ENCODE data around the gene RABEP1. TPM values are rescaled to one million over a fixed set of nuclear protein-coding genes. Genes with fewer than 3 reads are reported as not detected.

RABEP1 gene
- total and polyA plus RNA-seq, 5 donors from 2014 or later = 23.7 to 45.5 (median 26.8) TPM

GRCh38 chr17:5260542-5260941 is 21.5 kb upstream of the RABEP1 start:
- Mint-ChIP-seq H3K4me1 (peaks cover 0 to 2% (median under 1%) of the 10 kb centered on the region in 4 donors), H3K9me3 (peaks cover 0 to 2% (median 0%) of the 10 kb centered on the region in 7 donors), H3K27ac (no peak overlapping the region), H3K36me3 (no peaks in the 10 kb centered on the region), H3K27me3 (peaks cover 11% of the 10 kb centered on the region), H3K4me3 (no peak overlapping the region)
- Histone ChIP-seq H3K4me1 (ENCODE audit: control insufficient read depth, insufficient read depth, low read length, poor library complexity, severe bottlenecking) (no peaks in the 10 kb centered on the region), H3K4me3 (ENCODE audit: low read depth, low read length) (no peak overlapping the region), H3K36me3 (ENCODE audit: control insufficient read depth, insufficient read depth, low read length) (no peaks in the 10 kb centered on the region), H3K27ac (ENCODE audit: insufficient read depth, low read length, poor library complexity, severe bottlenecking) (no peak overlapping the region), H3K27me3 (ENCODE audit: control insufficient read depth, insufficient read depth, low read length) (no peaks in the 10 kb centered on the region), H3K9me3 (ENCODE audit: control insufficient read depth in 2 of 2, low read length in 2 of 2) (no peaks in the 10 kb centered on the region)
- ATAC-seq (ENCODE audit: low read depth in 2 of 2) = no peak
- DNase-seq = no peak

- peaks cover 0 to 2% (median 0%) of the 10 kb centered on the region in 7 donors for H3K9me3 Mint-ChIP-seq
- no peak for DNase-seq
- Histone ChIP-seq H3K27ac (ENCODE audit: insufficient read depth, low read length, poor library complexity, severe bottlenecking) (no peak overlapping the region), H3K36me3 (ENCODE audit: control insufficient read depth, insufficient read depth, low read length) (no peaks in the 10 kb centered on the region), H3K9me3 (ENCODE audit: control insufficient read depth in 2 of 2, low read length in 2 of 2) (no peaks in the 10 kb centered on the region), H3K27me3 (ENCODE audit: control insufficient read depth, insufficient read depth, low read length) (no peaks in the 10 kb centered on the region), H3K4me3 (ENCODE audit: low read depth, low read length) (no peak overlapping the region), H3K4me1 (ENCODE audit: control insufficient read depth, insufficient read depth, low read length, poor library complexity, severe bottlenecking) (no peaks in the 10 kb centered on the region)
- ATAC-seq (ENCODE audit: low read depth in 2 of 2) = no peak
- H3K36me3 Mint-ChIP-seq = no peaks in the 10 kb centered on the region
- H3K4me3 Mint-ChIP-seq = no peak overlapping the region
- no peaks in the 10 kb centered on the region for H3K4me1 Mint-ChIP-seq
- no peak overlapping the region for H3K27ac Mint-ChIP-seq
- peaks cover 4% of the 10 kb centered on the region for H3K27me3 Mint-ChIP-seq
These were observed 19.6 kb upstream of the RABEP1 start for GRCh38 chr17:5262416-5262991.

- Mint-ChIP-seq H3K9me3 (peaks cover 0 to 2% (median 0%) of the 10 kb centered on the region in 7 donors), H3K27me3 (peaks cover 4% of the 10 kb centered on the region), H3K4me3 (no peak overlapping the region), H3K4me1 (no peaks in the 10 kb centered on the region), H3K27ac (no peak overlapping the region), H3K36me3 (no peaks in the 10 kb centered on the region)
- H3K27me3 ChIP-seq (ENCODE audit: control insufficient read depth, insufficient read depth, low read length) = no peaks in the 10 kb centered on the region
- no peaks in the 10 kb centered on the region for H3K4me1 ChIP-seq (ENCODE audit: control insufficient read depth, insufficient read depth, low read length, poor library complexity, severe bottlenecking)
- H3K4me3 ChIP-seq (ENCODE audit: low read depth, low read length) = no peak overlapping the region
- H3K36me3 ChIP-seq (ENCODE audit: control insufficient read depth, insufficient read depth, low read length) = no peaks in the 10 kb centered on the region
- DNase-seq (no peak), ATAC-seq (ENCODE audit: low read depth in 2 of 2) (no peak)
- H3K9me3 ChIP-seq (ENCODE audit: control insufficient read depth in 2 of 2, low read length in 2 of 2) = no peaks in the 10 kb centered on the region
- no peak overlapping the region for H3K27ac ChIP-seq (ENCODE audit: insufficient read depth, low read length, poor library complexity, severe bottlenecking)
These were observed 18.6 kb upstream of the RABEP1 start for GRCh38 chr17:5263441-5263840.

- Mint-ChIP-seq H3K4me3 (no peak overlapping the region), H3K36me3 (no peaks in the 10 kb centered on the region), H3K27ac (no peak overlapping the region), H3K4me1 (no peaks in the 10 kb centered on the region), H3K9me3 (no peaks in the 10 kb centered on the region), H3K27me3 (peaks cover 4% of the 10 kb centered on the region)
- H3K27ac ChIP-seq (ENCODE audit: insufficient read depth, low read length, poor library complexity, severe bottlenecking) = no peak overlapping the region
- H3K4me3 ChIP-seq (ENCODE audit: low read depth, low read length) = no peak overlapping the region
- H3K27me3 ChIP-seq (ENCODE audit: control insufficient read depth, insufficient read depth, low read length) = no peaks in the 10 kb centered on the region
- H3K9me3 ChIP-seq (ENCODE audit: control insufficient read depth in 2 of 2, low read length in 2 of 2) = no peaks in the 10 kb centered on the region
- H3K36me3 ChIP-seq (ENCODE audit: control insufficient read depth, insufficient read depth, low read length) = no peaks in the 10 kb centered on the region
- H3K4me1 ChIP-seq (ENCODE audit: control insufficient read depth, insufficient read depth, low read length, poor library complexity, severe bottlenecking) = no peaks in the 10 kb centered on the region
- DNase-seq = no peak
- no peak for ATAC-seq (ENCODE audit: low read depth in 2 of 2)
These were observed 17.2 kb upstream of the RABEP1 start for GRCh38 chr17:5264893-5265292.

GRCh38 chr17:5269241-5269960 is 12.7 kb upstream of the RABEP1 start:
- no peak overlapping the region for H3K4me3 Mint-ChIP-seq
- H3K36me3 Mint-ChIP-seq = no peaks in the 10 kb centered on the region
- Histone ChIP-seq H3K4me3 (ENCODE audit: low read depth, low read length) (no peak overlapping the region), H3K36me3 (ENCODE audit: control insufficient read depth, insufficient read depth, low read length) (no peaks in the 10 kb centered on the region), H3K9me3 (ENCODE audit: control insufficient read depth in 2 of 2, low read length in 2 of 2) (no peaks in the 10 kb centered on the region), H3K4me1 (ENCODE audit: control insufficient read depth, insufficient read depth, low read length, poor library complexity, severe bottlenecking) (no peaks in the 10 kb centered on the region), H3K27me3 (ENCODE audit: control insufficient read depth, insufficient read depth, low read length) (no peaks in the 10 kb centered on the region), H3K27ac (ENCODE audit: insufficient read depth, low read length, poor library complexity, severe bottlenecking) (no peak overlapping the region)
- ATAC-seq (ENCODE audit: low read depth in 2 of 2) (no peak), DNase-seq (no peak)
- peaks cover 0 to 9% (median 3%) of the 10 kb centered on the region in 4 donors for H3K4me1 Mint-ChIP-seq
- H3K27ac Mint-ChIP-seq = no peak overlapping the region
- no peaks in the 10 kb centered on the region for H3K9me3 Mint-ChIP-seq
- H3K27me3 Mint-ChIP-seq = peaks cover 10% of the 10 kb centered on the region

- DNase-seq (peak in 1 of 3 donors; percentile 18), ATAC-seq (ENCODE audit: low read depth in 2 of 2) (no peak)
- Mint-ChIP-seq H3K4me3 (no peak overlapping the region), H3K27me3 (peaks cover 10% of the 10 kb centered on the region), H3K9me3 (no peaks in the 10 kb centered on the region), H3K4me1 (peaks cover 0 to 9% (median 3%) of the 10 kb centered on the region in 4 donors), H3K27ac (no peak overlapping the region), H3K36me3 (no peaks in the 10 kb centered on the region)
- Histone ChIP-seq H3K27me3 (ENCODE audit: control insufficient read depth, insufficient read depth, low read length) (no peaks in the 10 kb centered on the region), H3K27ac (ENCODE audit: insufficient read depth, low read length, poor library complexity, severe bottlenecking) (no peak overlapping the region), H3K9me3 (ENCODE audit: control insufficient read depth in 2 of 2, low read length in 2 of 2) (no peaks in the 10 kb centered on the region), H3K4me3 (ENCODE audit: low read depth, low read length) (no peak overlapping the region), H3K4me1 (ENCODE audit: control insufficient read depth, insufficient read depth, low read length, poor library complexity, severe bottlenecking) (no peaks in the 10 kb centered on the region), H3K36me3 (ENCODE audit: control insufficient read depth, insufficient read depth, low read length) (no peaks in the 10 kb centered on the region)
These were observed 9.8 kb upstream of the RABEP1 start for GRCh38 chr17:5272322-5272721.

GRCh38 chr17:5282642-5283217 is 646 bp downstream of the RABEP1 start:
- no peaks in the 10 kb centered on the region for H3K27me3 ChIP-seq (ENCODE audit: control insufficient read depth, insufficient read depth, low read length)
- peak overlapping the region; percentile 92 for H3K4me3 ChIP-seq (ENCODE audit: low read depth, low read length)
- no peaks in the 10 kb centered on the region for H3K36me3 ChIP-seq (ENCODE audit: control insufficient read depth, insufficient read depth, low read length)
- H3K4me1 Mint-ChIP-seq = peaks cover 23 to 49% (median 33%) of the 10 kb centered on the region in 4 donors
- ATAC-seq (ENCODE audit: low read depth in 2 of 2) (peak; percentile 44 to 49), DNase-seq (peak in 1 of 3 donors; percentile 56)
- H3K27me3 Mint-ChIP-seq = peaks cover 12% of the 10 kb centered on the region
- H3K4me1 ChIP-seq (ENCODE audit: control insufficient read depth, insufficient read depth, low read length, poor library complexity, severe bottlenecking) = peaks cover 28% of the 10 kb centered on the region
- H3K9me3 Mint-ChIP-seq = peaks cover 0 to 2% (median 0%) of the 10 kb centered on the region in 7 donors
- H3K27ac ChIP-seq (ENCODE audit: insufficient read depth, low read length, poor library complexity, severe bottlenecking) = no peak overlapping the region
- no peaks in the 10 kb centered on the region for H3K36me3 Mint-ChIP-seq
- peak overlapping the region; percentile 71 to 94 (median 82) for H3K27ac Mint-ChIP-seq
- H3K4me3 Mint-ChIP-seq = peak overlapping the region; percentile 73 to 96 (median 94)
- no peaks in the 10 kb centered on the region for H3K9me3 ChIP-seq (ENCODE audit: control insufficient read depth in 2 of 2, low read length in 2 of 2)
